Upper lobe of right lung (tissue), 1 donor: ENCODE measurements around the gene ABI1. TPM values are rescaled to one million over a fixed set of nuclear protein-coding genes. Genes with fewer than 3 reads are reported as not detected.
"Not testable (repeated sequence)": the region's sequence is repeated elsewhere in the genome, so short reads cannot be mapped to it uniquely, and the experiment has no call there.

ENCODE experiments used
- ATAC-seq: fragments of 200-7000 bp; cut with Tn5 transposase; one replicate; pipeline ENCODE4 v1.9.1; 2020; ENCODE audit warnings: mild to moderate bottlenecking, moderate library complexity
- DNase-seq: peaks from one replicate; pipeline ENCODE4 v3.0.0-alpha.2; 2020
- H3K27ac ChIP-seq: fragments of 200-600 bp; one replicate; pipeline ENCODE4 v1.8.0; 2022
- H3K27me3 ChIP-seq: fragments of 200-600 bp; one replicate; pipeline ENCODE4 v1.8.0; 2022; ENCODE audit warnings: mild to moderate bottlenecking
- H3K36me3 ChIP-seq: fragments of 200-600 bp; one replicate; pipeline ENCODE4 v1.8.0; 2022
- H3K4me1 ChIP-seq: fragments of 200-600 bp; one replicate; pipeline ENCODE4 v1.8.0; 2022
- H3K4me3 ChIP-seq: fragments of 200-600 bp; one replicate; pipeline ENCODE4 v1.8.0; 2022; ENCODE audit warnings: mild to moderate bottlenecking
- H3K9me3 ChIP-seq: fragments of 200-600 bp; one replicate; pipeline ENCODE4 v1.8.0; 2022
- CTCF ChIP-seq: fragments of 200-600 bp; IDR thresholded peaks from one replicate; pipeline ENCODE4 v1.8.0; 2022; ENCODE audit warnings: antibody characterized with exemption
- intact Hi-C: fragments of 100-400 bp; cut with DNase I; formaldehyde crosslinking; loops from one replicate; pipeline ENCODE4 v1.11.0; 2022
- total RNA-seq: library from RNA; stranded (reverse); fragmentation: NEBNext Ultra II Directional; extraction: Animal tissue kit (Norgen Biotek cat#: 25700); gene quantifications from one replicate; pipeline ENCODE4 v1.2.1, GENCODE V29; 2021
- donor health status: DM: no; HTN: yes; CAD: no; lungs with severe emphysema.

ABI1 gene
- total RNA-seq, 1 donor from 2014 or later, result 52.4 TPM

- no peaks in the 10 kb centered on the region for H3K9me3 ChIP-seq
- H3K27me3 ChIP-seq, result no peaks in the 10 kb centered on the region
- intact Hi-C loops, result no loop called here
- H3K27ac ChIP-seq, result peak overlapping the region; percentile 98
- ATAC-seq (no peak), DNase-seq (no peak)
- no peaks in the 10 kb centered on the region for H3K36me3 ChIP-seq
- peaks cover 43% of the 10 kb centered on the region for H3K4me1 ChIP-seq
- no peak overlapping the region for H3K4me3 ChIP-seq
- no peak for TF ChIP-seq CTCF
Observed at GRCh38 chr10:26857991-26858706, 2.6 kb downstream of the ABI1 start.

GRCh38 chr10:26857553-26857952 lies 3.2 kb downstream of the ABI1 start:
- H3K27ac ChIP-seq, intact Hi-C loops: not testable (repeated sequence)

GRCh38 chr10:26855186-26855585 lies 5.6 kb downstream of the ABI1 start:
- ATAC-seq (peak; percentile 10), DNase-seq (no peak)
- Histone ChIP-seq H3K4me1 (peaks cover 52% of the 10 kb centered on the region), H3K36me3 (no peaks in the 10 kb centered on the region), H3K27ac (no peak overlapping the region), H3K27me3 (no peaks in the 10 kb centered on the region), H3K9me3 (no peaks in the 10 kb centered on the region), H3K4me3 (no peak overlapping the region)
- intact Hi-C loops, result no loop called here
- TF ChIP-seq CTCF, result no peak

More at GRCh38 chr10:26857553-26857952, 3.2 kb downstream of the ABI1 start:
- peaks cover 43% of the 10 kb centered on the region for H3K4me1 ChIP-seq
- ATAC-seq, H3K9me3 ChIP-seq, DNase-seq, H3K4me3 ChIP-seq, H3K27me3 ChIP-seq, H3K36me3 ChIP-seq: not testable (repeated sequence)

GRCh38 chr10:26854524-26854923 lies 6.2 kb downstream of the ABI1 start:
- no peak for ATAC-seq
- H3K4me1 ChIP-seq, result peaks cover 52% of the 10 kb centered on the region
- intact Hi-C loops, result no loop called here

GRCh38 chr10:26844396-26844975 lies 16.3 kb downstream of the ABI1 start:
- no peak for ATAC-seq
- intact Hi-C loops, result no loop called here
- no peak overlapping the region for H3K27ac ChIP-seq

More at GRCh38 chr10:26854524-26854923, 6.2 kb downstream of the ABI1 start:
- Histone ChIP-seq H3K27me3 (no peaks in the 10 kb centered on the region), H3K27ac (no peak overlapping the region), H3K9me3 (no peaks in the 10 kb centered on the region), H3K4me3 (no peak overlapping the region), H3K36me3 (no peaks in the 10 kb centered on the region)
- TF ChIP-seq CTCF, result no peak
- DNase-seq, result no peak

More at GRCh38 chr10:26844396-26844975, 16.3 kb downstream of the ABI1 start:
- no peak for TF ChIP-seq CTCF
- Histone ChIP-seq H3K9me3 (no peaks in the 10 kb centered on the region), H3K4me3 (no peak overlapping the region), H3K4me1 (no peaks in the 10 kb centered on the region), H3K36me3 (no peaks in the 10 kb centered on the region), H3K27me3 (no peaks in the 10 kb centered on the region)
- DNase-seq, result no peak
